H1 (cell line): ENCODE measurements around the gene SLC25A34. TPM values are rescaled to one million over a fixed set of nuclear protein-coding genes. Genes with fewer than 3 reads are reported as not detected.

ENCODE experiments used
- CTCF ChIA-PET: fragments of 300-600 bp; sonication (Branson Sonifier 250); formaldehyde crosslinking; loops from one replicate; lab custom pipeline; 2021; ENCODE audit not compliant: partially characterized antibody; lab: Charles Lee
- POLR2A ChIA-PET: fragments of 300-600 bp; sonication (Branson Sonifier 250); formaldehyde crosslinking; loops from one replicate; lab custom pipeline; 2021; ENCODE audit warnings: inconsistent platforms; ENCODE audit not compliant: partially characterized antibody; lab: Charles Lee
- DNase-seq, 2 experiments: peaks; one replicate each; pipeline versions ENCODE4 v3.0.0 to v3.0.0-alpha.2; 2010 to 2022; ENCODE audit warnings: low spot score in 2 of 2, low read depth in 1 of 2, mixed read lengths in 1 of 2
- FAIRE-seq: peaks from 2 replicates; lab custom pipeline; 2011; peaks lifted over from hg19 to GRCh38; lab: Jason Lieb, UNC
- H2AFZ ChIP-seq: 2 replicates; pipeline ENCODE4 v1.8.1; 2012; ENCODE audit warnings: low read length, inconsistent platforms
- H2AK5ac ChIP-seq: 2 replicates; pipeline ENCODE4 v1.6.1; 2013; ENCODE audit warnings: low read depth, low read length
- H2BK120ac ChIP-seq: replicated peaks from 2 replicates; pipeline ENCODE3; 2013; ENCODE audit warnings: low read depth, low read length, inconsistent platforms
- H2BK12ac ChIP-seq: 2 replicates; pipeline ENCODE4 v1.6.1; 2013; ENCODE audit warnings: low read depth, low read length
- H2BK15ac ChIP-seq: 2 replicates; pipeline ENCODE4 v1.6.1; 2013; ENCODE audit warnings: low read length
- H2BK20ac ChIP-seq: 2 replicates; pipeline ENCODE4 v1.6.1; 2013; ENCODE audit warnings: low read length
- H2BK5ac ChIP-seq: 2 replicates; pipeline ENCODE4 v1.6.1; 2013; ENCODE audit warnings: low read depth, low read length
- H3K14ac ChIP-seq: 2 replicates; pipeline ENCODE4 v1.6.1; 2013; ENCODE audit warnings: inconsistent platforms; ENCODE audit not compliant: insufficient read length
- H3K18ac ChIP-seq: 2 replicates; pipeline ENCODE4 v1.6.1; 2013; ENCODE audit warnings: low read length; ENCODE audit errors: extremely low read depth
- H3K23ac ChIP-seq: 2 replicates; pipeline ENCODE4 v1.6.1; 2013; ENCODE audit warnings: inconsistent platforms; ENCODE audit not compliant: insufficient read length
- H3K23me2 ChIP-seq: 2 replicates; pipeline ENCODE4 v1.6.1; 2013; ENCODE audit warnings: low read depth, low read length
- H3K27ac ChIP-seq: 2 replicates; pipeline ENCODE4 v1.6.1; 2011; ENCODE audit warnings: low read depth, low read length, inconsistent platforms
- H3K27me3 ChIP-seq, 4 experiments: replicated peaks in 1 of 4; 1 replicate in 1 of 4; 2 replicates in 3 of 4; pipeline versions ENCODE4 v1.6.1 to v1.8.1; 2011 to 2013; ENCODE audit warnings: low read length in 3 of 4, mild to moderate bottlenecking in 3 of 4, inconsistent platforms in 2 of 4, mixed read lengths in 2 of 4, moderate library complexity in 1 of 4; ENCODE audit not compliant: control insufficient read depth in 3 of 4, insufficient read depth in 3 of 4; ENCODE audit errors: extremely low read depth in 1 of 4
- H3K36me3 ChIP-seq, 4 experiments: 2 replicates each; pipeline versions ENCODE4 v1.6.1 to v1.8.1; 2011 to 2013; ENCODE audit warnings: mild to moderate bottlenecking in 4 of 4, low read length in 3 of 4, moderate library complexity in 2 of 4, control low read depth in 1 of 4, inconsistent platforms in 1 of 4; ENCODE audit not compliant: insufficient read depth in 4 of 4, control insufficient read depth in 2 of 4
- H3K4ac ChIP-seq: replicated peaks from 2 replicates; pipeline ENCODE3; 2013; ENCODE audit warnings: low read length, low read depth, mixed read lengths, inconsistent platforms; ENCODE audit not compliant: insufficient read length
- H3K4me1 ChIP-seq, 4 experiments: replicated peaks in 1 of 4; 1 replicate in 1 of 4; 2 replicates in 3 of 4; pipeline versions ENCODE4 v1.6.1 to v1.8.1; 2011 to 2013; ENCODE audit warnings: low read length in 3 of 4, inconsistent platforms in 2 of 4, mixed read lengths in 1 of 4; ENCODE audit not compliant: insufficient read depth in 4 of 4, control insufficient read depth in 3 of 4
- H3K4me2 ChIP-seq, 2 experiments: 2 replicates each; pipeline versions ENCODE4 v1.6.1 to v1.8.1; 2011 to 2013; ENCODE audit warnings: low read depth in 2 of 2, low read length in 2 of 2, control low read depth in 1 of 2, inconsistent platforms in 1 of 2, mild to moderate bottlenecking in 1 of 2; ENCODE audit not compliant: insufficient read depth in 1 of 2
- H3K4me3 ChIP-seq, 4 experiments: fragments of 200-600, 300-600 bp in 1 of 4; sonication (generic), shearing (Covaris generic), sonication (Bioruptor Twin) in 1 of 4; 2 replicates each; pipeline versions ENCODE4 v1.5.1 to v1.8.1; 2011 to 2016; ENCODE audit warnings: low read length in 4 of 4, low read depth in 3 of 4, control low read depth in 2 of 4, inconsistent platforms in 2 of 4, mild to moderate bottlenecking in 2 of 4, mixed read lengths in 1 of 4, moderate library complexity in 1 of 4; ENCODE audit not compliant: insufficient read depth in 2 of 4; ENCODE audit errors: extremely low read depth in 1 of 4
- H3K56ac ChIP-seq: replicated peaks from 2 replicates; pipeline ENCODE3; 2013; ENCODE audit warnings: low read depth, mild to moderate bottlenecking, mixed read lengths, low read length, inconsistent platforms; ENCODE audit not compliant: insufficient read length
- H3K79me1 ChIP-seq: 2 replicates; pipeline ENCODE4 v1.6.1; 2013; ENCODE audit warnings: low read depth, low read length, control low read depth
- H3K79me2 ChIP-seq, 2 experiments: 2 replicates each; pipeline versions ENCODE4 v1.6.1 to v1.8.1; 2012 to 2013; ENCODE audit warnings: low read length in 2 of 2, mild to moderate bottlenecking in 2 of 2, inconsistent platforms in 1 of 2; ENCODE audit not compliant: insufficient read depth in 2 of 2, control insufficient read depth in 1 of 2
- H3K9ac ChIP-seq, 4 experiments: replicated peaks in 1 of 4; 1 replicate in 1 of 4; 2 replicates in 3 of 4; pipeline versions ENCODE4 v1.6.1 to v1.8.1; 2011 to 2013; ENCODE audit warnings: low read depth in 3 of 4, low read length in 3 of 4, control low read depth in 2 of 4, mild to moderate bottlenecking in 2 of 4, moderate library complexity in 2 of 4, inconsistent platforms in 1 of 4; ENCODE audit errors: extremely low read depth in 1 of 4
- H3K9me3 ChIP-seq, 2 experiments: 2 replicates each; pipeline versions ENCODE4 v1.6.1 to v1.8.1; 2012 to 2013; ENCODE audit warnings: mild to moderate bottlenecking in 2 of 2, moderate library complexity in 2 of 2, control low read depth in 1 of 2, inconsistent platforms in 1 of 2, low read depth in 1 of 2, low read length in 1 of 2, mixed read lengths in 1 of 2; ENCODE audit not compliant: insufficient read depth in 2 of 2
- H4K20me1 ChIP-seq, 2 experiments: replicated peaks in 1 of 2; 2 replicates each; pipeline versions ENCODE3 to v1.8.1; 2011 to 2013; ENCODE audit warnings: inconsistent platforms in 2 of 2, low read length in 2 of 2, mild to moderate bottlenecking in 1 of 2; ENCODE audit not compliant: insufficient read depth in 2 of 2, control insufficient read depth in 1 of 2
- H4K5ac ChIP-seq: 2 replicates; pipeline ENCODE4 v1.6.1; 2013; ENCODE audit warnings: low read length, low read depth, mixed read lengths, inconsistent platforms; ENCODE audit not compliant: insufficient read length
- H4K8ac ChIP-seq: 2 replicates; pipeline ENCODE4 v1.8.0; 2013; ENCODE audit warnings: mild to moderate bottlenecking, moderate library complexity, low read length, inconsistent platforms; ENCODE audit not compliant: insufficient read depth; ENCODE audit errors: extremely low read depth
- H4K91ac ChIP-seq: replicated peaks from 2 replicates; pipeline ENCODE3; 2013; ENCODE audit warnings: low read length, mixed read lengths, inconsistent platforms; ENCODE audit not compliant: insufficient read length
- ASH2L ChIP-seq: fragments of 200-600, 300-600 bp; sonication (generic); IDR thresholded peaks from one replicate; pipeline ENCODE4 v1.7.1; 2017; ENCODE audit warnings: low read length
- BCL11A ChIP-seq, 2 experiments: IDR thresholded peaks; one replicate each; pipeline ENCODE4 v1.6.1; 2011; ENCODE audit warnings: low read depth in 2 of 2, low read length in 2 of 2, mild to moderate bottlenecking in 2 of 2
- CBX8 ChIP-seq: fragments of 300-800, 300-1000 bp; sonication (generic); IDR thresholded peaks from 2 replicates; pipeline ENCODE4 v1.7.1; 2016; ENCODE audit warnings: low read depth, low read length, borderline replicate concordance
- CEBPB ChIP-seq: IDR thresholded peaks from 2 replicates; pipeline ENCODE4 v1.6.1; 2012; ENCODE audit warnings: low read depth, low read length
- CHD1 ChIP-seq: IDR thresholded peaks from 2 replicates; pipeline ENCODE4 v1.6.1; 2012; ENCODE audit warnings: low read depth, low read length, improper control_type of control experiment
- GABPA ChIP-seq: IDR thresholded peaks from 2 replicates; pipeline ENCODE4 v1.6.1; 2011; ENCODE audit warnings: mild to moderate bottlenecking, low read length, moderate library complexity, borderline replicate concordance; ENCODE audit not compliant: insufficient read depth
- MAFK ChIP-seq: IDR thresholded peaks from 2 replicates; pipeline ENCODE4 v1.6.1; 2012; ENCODE audit warnings: low read depth, mild to moderate bottlenecking, improper control_type of control experiment, low read length
- NANOG ChIP-seq: IDR thresholded peaks from 2 replicates; pipeline ENCODE4 v1.6.1; 2011; ENCODE audit warnings: low read length, low read depth, mild to moderate bottlenecking, inconsistent platforms; ENCODE audit not compliant: insufficient read depth, poor library complexity, severe bottlenecking
- NRF1 ChIP-seq: IDR thresholded peaks from 2 replicates; pipeline ENCODE4 v1.6.1; 2011; ENCODE audit warnings: mild to moderate bottlenecking, low read depth, low read length, improper control_type of control experiment
- RXRA ChIP-seq: IDR thresholded peaks from 2 replicates; pipeline ENCODE4 v1.6.1; 2011; ENCODE audit warnings: low read depth, mild to moderate bottlenecking, low read length, moderate library complexity; ENCODE audit not compliant: insufficient read depth
- SAP30 ChIP-seq: fragments of 300-600 bp; sonication (generic); IDR thresholded peaks from 2 replicates; pipeline ENCODE4 v1.7.1; 2012; ENCODE audit warnings: low read length, moderate library complexity, mild to moderate bottlenecking, inconsistent platforms; ENCODE audit not compliant: insufficient read depth, insufficient replicate concordance
- SIRT6 ChIP-seq: IDR thresholded peaks from one replicate; pipeline ENCODE4 v1.7.1; 2012; ENCODE audit warnings: low read length, inconsistent platforms
- SIX5 ChIP-seq: IDR thresholded peaks from 2 replicates; pipeline ENCODE4 v1.6.1; 2011; ENCODE audit warnings: mild to moderate bottlenecking, low read depth, low read length
- YY1 ChIP-seq: IDR thresholded peaks from 2 replicates; pipeline ENCODE4 v1.6.1; 2011; ENCODE audit warnings: low read depth, mild to moderate bottlenecking, low read length
- WGBS, 2 experiments: shearing (Covaris generic) in 1 of 2; methylation state at CpG; one replicate each; pipeline versions ENCODE4 v1.1.6 to v1.1.7; 2013 to 2015; ENCODE audit warnings: low lambda C conversion rate in 2 of 2, mixed read lengths in 2 of 2, inconsistent platforms in 1 of 2, low coverage in 1 of 2, missing lambda C conversion rate in 1 of 2; ENCODE audit not compliant: insufficient replicate concordance in 2 of 2, insufficient coverage in 1 of 2, insufficient read length in 1 of 2; ENCODE audit errors: extremely low coverage in 1 of 2, missing lambda C conversion rate in 1 of 2; 5-methylcytosine and 5-hydroxymethylcytosine counted together
- polyA plus RNA-seq, 7 experiments: library from polyadenylated mRNA; depleted of rRNA in 3 of 7; stranded (reverse) in 5 of 7; unstranded in 2 of 7; fragments of >200 nt in 5 of 7; fragments of 200-250 nt in 2 of 7; gene quantifications; 1 replicate in 5 of 7; 2 replicates in 1 of 7; 4 replicates in 1 of 7; pipeline versions ENCODE4 v1.2.1 to v1.2.3, GENCODE V29; 2011 to 2013; ENCODE audit warnings: missing spikeins in 2 of 7, mixed read lengths in 2 of 7
- total RNA-seq: library from RNA; stranded (reverse); fragmentation: NEBNext Ultra II Directional; extraction: Animal tissue kit (Norgen Biotek cat#: 25700); gene quantifications from 2 replicates; pipeline ENCODE4 v1.2.1, GENCODE V29; 2021

Gene SLC25A34
- total and polyA plus RNA-seq, 2 of the 8 experiments (the other 6 are each of a cell fraction or from before 2014, with no cell fraction given) = 0.48 to 0.62 TPM

GRCh38 chr1:15747378-15747777, 11.3 kb downstream of the SLC25A34 start:
- no peaks in the 10 kb centered on the region for H3K36me3 ChIP-seq
- no peak overlapping the region for H4K5ac ChIP-seq
- no peak overlapping the region for H3K23ac ChIP-seq
- no peak overlapping the region for H3K4me3 ChIP-seq
- H2BK5ac ChIP-seq = no peak overlapping the region
- H4K91ac ChIP-seq = no peak overlapping the region
- no peaks in the 10 kb centered on the region for H3K79me2 ChIP-seq
- POLR2A ChIA-PET = interaction anchor here (1.0 to 1.4 kb wide), 2 partner anchors 9 to 11 kb away, joined by 4 to 8 read pairs; partner anchors contain the start of gene SLC25A34
- H4K20me1 ChIP-seq = no peaks in the 10 kb centered on the region
- H2BK12ac ChIP-seq = no peak overlapping the region
- peaks cover 0 to 13% (median 6%) of the 10 kb centered on the region in 4 experiments; a peak in 5 of 7 replicates for H3K4me1 ChIP-seq
- no peak overlapping the region for H3K18ac ChIP-seq
- no peaks in the 10 kb centered on the region for H3K9me3 ChIP-seq
- peak overlapping the region; percentile 53 for H3K56ac ChIP-seq
- no peak overlapping the region for H4K8ac ChIP-seq
- H3K14ac ChIP-seq = no peak overlapping the region
- no peaks in the 10 kb centered on the region for H3K27me3 ChIP-seq
- no peaks in the 10 kb centered on the region for H3K79me1 ChIP-seq
- no peak overlapping the region for H2BK15ac ChIP-seq
- no peaks in the 10 kb centered on the region; the same call in 1 of the 2 replicates for H3K23me2 ChIP-seq
- no peak overlapping the region for H2BK20ac ChIP-seq
- no peak overlapping the region for H2BK120ac ChIP-seq
- no peak overlapping the region for H3K4me2 ChIP-seq
- CTCF ChIA-PET = interaction anchor here (1.0 to 1.2 kb wide), 2 partner anchors 8 to 10 kb away, joined by 3 to 5 read pairs; no protein-coding TSS in a partner anchor
- 91% methylated on average over 8 of the region's 8 CpGs; no CpG with 5 or more reads in 1 of the 2 experiments for WGBS, 2 experiments
- H2AFZ ChIP-seq = no peak overlapping the region
- H2AK5ac ChIP-seq = no peak overlapping the region
- H3K9ac ChIP-seq = no peak overlapping the region
- FAIRE-seq (no peak), DNase-seq (no peak)
- no peak overlapping the region for H3K27ac ChIP-seq
- H3K4ac ChIP-seq = no peak overlapping the region
- TF ChIP-seq CBX8 (no peak), BCL11A (IDR thresholded peaks at IDR 0.05; ENCODE audit: low read depth in 2 of 2, low read length in 2 of 2) (no peak), ASH2L (no peak), RXRA (no peak), CEBPB (no peak), NANOG (no peak), MAFK (no peak), GABPA (no peak), YY1 (no peak), SIX5 (no peak), SIRT6 (no peak), NRF1 (no peak), CHD1 (no peak), SAP30 (no peak)
